T-helper 2 cell (primary cell): ENCODE data around the gene EEFSEC.
A peak's percentile ranks its signal among the peaks of the same experiment; 100 is the strongest.

Experiments used
- DNase-seq, 5 experiments: peaks; one replicate each; pipeline versions ENCODE4 v3.0.0 to v3.0.0-alpha.2; 2012 to 2022

The EEFSEC gene

DNA sequence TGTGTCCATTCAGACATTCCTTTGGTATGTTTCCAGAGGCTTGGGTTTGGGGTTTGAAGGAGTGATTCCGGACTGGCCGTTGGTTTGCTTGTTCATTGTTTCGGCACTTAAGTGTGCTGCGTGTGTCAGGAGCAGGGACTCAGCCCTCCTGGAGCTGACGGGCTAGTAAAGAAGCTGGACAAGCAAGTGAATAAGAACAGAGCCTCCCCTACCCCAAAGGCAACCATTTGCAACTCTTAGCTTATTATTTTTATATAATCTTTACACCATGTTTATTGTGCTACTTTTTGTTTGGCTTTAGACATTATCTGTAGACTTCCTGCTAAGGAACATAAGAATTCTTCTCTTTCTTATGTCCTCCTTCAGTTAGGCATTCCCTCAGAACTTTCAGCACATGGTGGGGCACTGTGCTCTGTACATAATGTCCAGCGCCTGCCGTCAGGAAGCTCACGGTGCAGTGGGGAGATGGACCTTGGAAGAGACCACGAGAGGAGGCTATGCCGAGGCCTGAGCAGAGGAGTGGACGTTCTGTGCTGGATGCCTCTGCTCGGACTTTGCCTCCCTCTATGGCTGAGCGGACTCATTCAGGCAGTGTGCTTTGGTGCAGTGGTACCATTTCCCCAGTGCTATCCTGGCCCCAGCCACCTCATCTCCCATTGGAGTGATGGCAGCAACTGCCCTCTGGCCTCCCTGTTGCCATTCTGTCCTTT lies 65.4 kb downstream of the EEFSEC start:
- no peak for DNase-seq

DNA sequence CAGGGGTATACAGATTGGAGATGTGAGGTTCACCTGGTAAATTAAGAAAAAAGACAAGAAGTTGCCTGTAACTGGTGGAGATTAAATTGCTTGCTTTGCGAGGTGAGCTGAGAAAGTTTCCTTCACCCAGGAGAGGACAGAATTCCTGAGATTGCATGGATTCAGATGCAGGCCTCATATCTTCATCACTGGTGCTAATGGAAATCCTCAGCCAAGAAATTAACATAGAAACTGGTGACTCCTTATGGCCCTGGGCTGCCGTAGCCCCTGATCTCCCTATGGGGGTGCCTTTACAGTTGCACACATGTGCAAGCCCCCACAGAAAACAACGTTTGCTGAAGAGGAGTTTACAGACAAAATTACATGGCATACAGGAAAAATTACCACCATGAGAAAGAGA lies 68.0 kb downstream of the EEFSEC start:
- DNase-seq: no peak

DNA sequence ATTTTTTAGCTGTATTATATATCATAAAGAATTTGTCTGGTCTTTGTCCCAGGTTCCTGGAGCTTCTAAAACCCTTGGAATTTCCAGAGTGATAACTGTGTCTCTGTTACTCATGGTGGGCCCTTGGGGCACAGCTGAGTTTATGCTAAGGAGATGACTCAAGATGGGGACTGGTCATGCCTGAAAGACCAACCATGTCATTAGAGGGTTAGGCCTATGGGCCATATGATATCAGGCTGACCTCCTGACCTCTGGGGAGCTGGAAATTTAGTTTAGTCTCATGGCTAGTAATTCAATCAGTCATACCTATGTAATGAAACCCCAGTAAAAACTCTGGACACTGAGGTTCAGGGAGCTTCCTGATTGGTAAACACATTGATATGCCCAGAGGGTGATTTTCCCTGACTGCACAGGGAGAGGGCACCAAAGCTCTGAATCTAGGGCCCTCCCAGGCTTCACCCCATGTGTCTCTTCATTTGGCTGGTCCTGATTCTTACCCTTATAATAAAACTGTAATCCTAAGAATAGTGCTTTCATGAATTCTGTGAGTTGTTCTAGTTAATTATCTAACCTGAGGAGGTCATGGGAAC lies 69.6 kb downstream of the EEFSEC start:
- no peak for DNase-seq

DNA sequence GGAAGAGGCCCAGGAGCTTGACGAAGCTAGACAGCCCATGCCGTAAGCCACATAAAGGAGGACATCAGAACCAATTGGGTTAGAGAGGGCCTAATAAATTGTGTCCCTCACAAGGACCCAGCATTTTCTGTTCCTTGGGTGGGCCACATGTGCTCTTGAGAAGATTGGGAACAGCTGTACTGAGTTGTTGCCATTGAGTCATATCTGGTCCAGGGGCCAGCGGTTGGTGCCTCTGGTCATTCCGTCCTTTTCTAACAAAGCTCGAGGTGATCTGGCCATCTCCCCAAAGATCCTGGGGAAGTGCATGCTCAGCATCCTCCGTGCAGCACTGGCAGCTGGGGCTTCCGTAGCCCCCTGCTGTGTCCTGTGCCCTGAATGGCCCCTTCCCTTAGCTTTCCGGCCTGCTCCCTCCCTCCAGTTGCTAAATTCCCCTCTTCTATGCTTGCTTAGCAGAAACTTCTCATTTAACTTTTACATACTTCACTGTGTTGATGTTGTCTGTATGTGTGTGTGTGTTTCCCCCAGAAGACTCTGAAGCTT lies 73.0 kb downstream of the EEFSEC start:
- no peak for DNase-seq

DNA sequence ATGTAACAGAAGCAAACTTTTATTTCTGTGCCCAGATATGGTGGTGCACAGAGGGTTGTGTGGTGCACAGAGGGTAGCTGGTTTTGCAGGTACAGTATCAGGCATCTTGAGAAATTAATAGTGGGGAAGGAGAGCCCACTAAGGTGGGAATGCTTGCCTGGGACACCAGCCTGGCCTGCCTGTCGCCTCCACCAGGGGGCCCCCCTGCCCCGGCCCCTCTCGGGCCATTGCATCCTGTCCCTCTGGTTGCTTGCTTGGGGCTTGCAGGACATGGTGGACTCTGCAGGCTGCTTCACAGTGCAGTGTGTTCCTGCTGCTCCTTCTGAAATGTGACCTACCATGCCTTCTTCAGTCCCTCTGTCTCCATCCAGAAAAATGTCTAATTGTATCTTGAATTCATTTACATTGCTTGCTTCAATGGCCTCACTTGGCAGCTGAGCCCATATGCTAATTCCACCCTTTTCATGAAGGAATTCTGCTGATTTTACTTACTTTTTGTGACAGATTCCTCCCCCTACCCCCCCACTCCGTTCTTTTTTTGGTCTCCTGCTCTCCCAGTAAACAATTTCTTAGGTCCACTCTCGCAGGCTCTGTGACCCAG lies 73.6 kb downstream of the EEFSEC start:
- DNase-seq: peak in 2 of 5 experiments; percentile 11 to 19

DNA sequence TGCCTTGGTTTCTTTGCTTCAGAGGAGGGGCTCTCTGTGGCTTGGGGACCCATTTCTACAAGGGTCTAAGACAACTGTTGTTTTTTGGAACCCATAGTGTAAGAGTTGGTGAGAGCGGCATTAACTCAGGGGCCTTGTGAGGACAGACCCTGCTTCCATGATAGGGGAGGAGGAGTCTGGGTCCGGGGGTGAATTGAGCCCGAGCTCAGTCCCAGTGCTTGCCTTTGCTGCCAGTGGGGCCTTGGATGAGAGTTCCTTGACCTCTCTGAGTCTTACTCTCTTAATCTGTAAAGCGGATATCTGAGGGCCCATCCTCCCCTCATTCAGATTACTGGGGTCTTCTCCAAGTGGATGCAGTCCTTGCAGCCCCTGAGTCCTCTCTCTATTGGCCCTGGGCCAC lies 74.2 kb downstream of the EEFSEC start:
- no peak for DNase-seq

DNA sequence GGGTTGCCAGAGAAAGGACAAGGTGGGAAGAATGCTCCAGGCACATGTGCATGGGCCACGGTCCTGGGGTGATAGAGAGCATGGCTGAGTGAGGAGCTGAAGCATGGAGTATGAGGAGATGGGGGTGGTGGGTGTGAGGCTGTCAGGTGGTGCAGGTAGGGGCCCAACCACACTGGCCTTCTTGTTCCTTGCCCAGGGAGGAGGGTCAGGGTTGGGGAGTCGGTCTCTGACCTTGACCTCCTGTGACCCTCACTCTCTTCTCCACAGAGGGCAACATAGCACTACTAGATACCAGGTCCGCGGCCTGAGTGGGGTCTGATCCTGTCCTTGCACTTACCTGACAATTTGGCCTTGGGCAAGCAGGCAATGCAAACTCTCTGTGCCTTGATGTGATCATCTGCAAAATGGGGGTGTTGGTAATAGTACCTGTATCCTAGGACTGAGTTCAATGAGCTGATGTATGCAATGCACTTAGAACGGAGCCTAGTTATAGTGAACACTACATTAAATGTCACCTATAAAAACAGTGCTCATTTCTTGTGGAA lies 75.2 kb downstream of the EEFSEC start:
- DNase-seq: no peak

DNA sequence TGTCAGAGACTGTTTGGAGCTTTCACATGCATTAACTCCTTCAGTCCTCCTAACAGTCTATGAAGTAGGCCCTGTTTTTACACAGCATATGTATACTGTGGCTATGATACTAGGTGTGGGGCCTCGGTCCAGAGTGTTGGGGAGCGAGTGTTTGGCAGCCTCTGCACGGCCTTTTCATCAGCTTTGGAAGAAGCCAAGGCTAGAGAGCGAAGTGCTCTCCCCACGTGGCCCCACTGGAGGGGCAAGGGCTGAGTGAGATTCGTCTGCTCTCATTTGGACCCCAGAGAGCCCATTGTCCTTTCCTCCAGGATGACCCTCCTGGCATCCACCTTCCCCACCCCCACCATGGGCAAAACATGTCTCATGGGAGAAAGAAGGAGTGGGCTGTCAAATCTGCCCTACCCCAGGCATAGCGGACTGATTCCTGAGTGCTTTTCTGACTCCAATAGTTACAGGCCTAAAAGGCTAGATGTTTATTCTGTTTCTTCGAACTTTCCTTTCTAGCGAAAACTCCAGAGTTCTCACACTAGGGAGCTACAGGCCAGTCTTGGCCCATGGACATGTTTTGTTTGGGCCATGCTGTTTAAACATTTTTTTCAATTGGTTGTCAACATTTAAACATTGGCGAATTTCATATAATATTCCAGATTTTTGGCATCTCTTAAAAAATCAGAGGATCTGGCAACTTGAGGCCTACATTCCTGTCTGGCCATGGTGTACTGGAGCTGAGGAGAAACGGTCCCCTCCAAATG lies 76.0 kb downstream of the EEFSEC start:
- DNase-seq: no peak

DNA sequence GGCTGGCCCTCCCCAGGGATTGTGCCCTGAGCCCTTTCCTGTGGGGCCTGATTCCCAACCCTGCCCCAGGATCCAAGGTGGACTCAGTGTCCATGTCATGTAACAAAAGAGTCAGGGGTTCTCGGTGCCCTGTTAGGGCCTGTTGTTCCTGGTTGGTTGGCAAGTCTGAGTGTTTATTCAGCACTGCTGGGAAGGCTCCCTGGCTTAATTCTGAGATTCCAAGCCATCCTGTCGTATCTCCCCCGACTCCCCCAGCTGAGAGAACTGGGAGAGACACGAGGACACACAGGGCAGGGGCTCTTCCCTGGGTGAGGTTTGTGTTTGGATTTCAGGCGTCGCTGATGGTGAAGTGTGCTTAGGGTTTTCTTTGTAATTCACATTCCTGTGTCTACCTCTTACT lies 78.3 kb downstream of the EEFSEC start:
- no peak for DNase-seq

DNA sequence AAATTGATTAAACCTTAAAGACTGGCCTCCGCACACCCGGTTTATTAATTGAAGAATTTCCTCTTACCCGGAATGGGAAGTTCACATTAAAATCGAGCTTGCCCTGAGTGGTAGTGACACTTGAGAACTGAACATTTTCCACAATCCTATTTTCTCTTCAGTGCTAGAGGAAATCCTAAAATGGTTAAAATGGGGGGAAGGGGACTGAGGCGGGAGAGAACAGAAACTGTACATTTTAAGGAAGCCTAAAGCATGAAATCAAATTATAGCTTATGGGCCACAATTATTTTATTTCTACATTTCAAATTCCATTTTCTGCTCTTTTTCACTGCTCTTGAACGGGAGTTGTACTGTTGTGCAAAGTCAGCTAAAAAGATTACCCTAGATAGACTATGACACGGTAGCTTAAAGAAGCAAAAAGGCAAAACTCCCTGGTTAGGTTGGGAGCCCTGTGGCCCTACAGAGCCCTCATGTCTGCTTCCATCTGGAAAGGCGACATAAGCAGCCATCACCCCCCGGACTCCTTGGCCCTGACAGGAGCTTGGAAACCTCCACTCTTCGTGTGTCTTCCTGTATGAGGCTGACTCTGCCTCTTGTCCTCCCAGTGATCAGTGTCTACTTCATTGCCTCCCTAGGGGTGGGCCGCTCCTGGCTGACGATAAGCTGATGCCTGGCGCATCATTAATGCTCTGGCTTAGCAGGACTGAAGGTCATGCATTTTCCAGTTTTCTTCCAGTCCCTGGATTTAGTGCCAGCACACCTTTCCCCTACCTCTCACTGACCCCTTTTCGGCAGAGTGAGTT lies 79.3 kb downstream of the EEFSEC start:
- no peak for DNase-seq

DNA sequence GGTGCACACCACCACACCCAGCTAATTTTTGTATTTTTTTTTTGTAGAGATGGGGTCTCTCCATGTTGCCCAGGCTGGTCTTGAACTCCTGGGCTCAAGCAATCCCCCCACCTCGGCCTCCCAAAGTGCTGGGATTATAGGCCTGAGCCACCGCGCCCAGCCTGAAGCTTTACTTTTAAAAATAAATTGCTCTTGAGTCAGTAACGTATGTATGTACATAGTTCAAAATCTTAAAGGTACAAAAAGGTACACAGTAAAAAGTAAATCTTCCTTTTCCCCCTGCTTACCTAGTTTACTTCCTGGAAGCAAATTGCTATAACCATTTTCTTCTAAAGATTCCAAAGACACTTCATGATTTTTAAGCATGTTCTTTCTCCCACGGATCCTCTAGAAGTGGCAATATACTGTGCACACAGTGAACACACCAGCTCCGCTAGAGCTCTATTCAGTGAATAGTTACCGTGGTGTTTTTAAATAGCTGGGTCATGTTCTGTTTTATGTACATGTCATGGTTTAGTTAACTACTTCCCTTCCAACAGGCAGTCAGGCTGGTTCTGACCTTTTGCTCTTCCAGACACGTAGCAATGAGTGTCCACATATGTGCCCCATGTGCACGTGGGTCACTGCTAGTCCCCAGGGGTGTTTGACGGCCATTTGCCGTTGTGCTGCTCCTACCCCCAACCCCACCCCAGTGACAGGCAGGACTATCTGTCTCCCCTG lies 82.1 kb downstream of the EEFSEC start:
- no peak for DNase-seq

DNA sequence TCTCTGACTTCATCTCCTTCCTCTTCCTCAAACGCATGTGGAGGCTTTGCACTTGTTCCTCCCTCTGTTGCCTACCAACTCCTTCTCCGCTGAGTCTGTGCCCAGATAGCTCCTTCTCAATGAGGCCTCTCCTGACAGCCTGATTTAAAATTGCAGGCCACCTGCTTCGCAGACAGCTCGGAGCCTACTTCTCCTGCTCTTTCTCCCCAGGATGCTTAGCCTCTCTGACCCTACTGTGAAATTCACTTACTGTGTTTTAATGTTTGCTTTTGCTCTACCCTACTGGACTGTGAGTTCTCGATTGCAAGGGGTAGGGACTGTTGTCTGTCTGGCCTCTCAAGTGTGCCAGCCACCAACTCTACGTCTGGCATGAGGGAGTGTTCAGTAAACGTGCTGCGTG lies 83.4 kb downstream of the EEFSEC start:
- no peak for DNase-seq

DNA sequence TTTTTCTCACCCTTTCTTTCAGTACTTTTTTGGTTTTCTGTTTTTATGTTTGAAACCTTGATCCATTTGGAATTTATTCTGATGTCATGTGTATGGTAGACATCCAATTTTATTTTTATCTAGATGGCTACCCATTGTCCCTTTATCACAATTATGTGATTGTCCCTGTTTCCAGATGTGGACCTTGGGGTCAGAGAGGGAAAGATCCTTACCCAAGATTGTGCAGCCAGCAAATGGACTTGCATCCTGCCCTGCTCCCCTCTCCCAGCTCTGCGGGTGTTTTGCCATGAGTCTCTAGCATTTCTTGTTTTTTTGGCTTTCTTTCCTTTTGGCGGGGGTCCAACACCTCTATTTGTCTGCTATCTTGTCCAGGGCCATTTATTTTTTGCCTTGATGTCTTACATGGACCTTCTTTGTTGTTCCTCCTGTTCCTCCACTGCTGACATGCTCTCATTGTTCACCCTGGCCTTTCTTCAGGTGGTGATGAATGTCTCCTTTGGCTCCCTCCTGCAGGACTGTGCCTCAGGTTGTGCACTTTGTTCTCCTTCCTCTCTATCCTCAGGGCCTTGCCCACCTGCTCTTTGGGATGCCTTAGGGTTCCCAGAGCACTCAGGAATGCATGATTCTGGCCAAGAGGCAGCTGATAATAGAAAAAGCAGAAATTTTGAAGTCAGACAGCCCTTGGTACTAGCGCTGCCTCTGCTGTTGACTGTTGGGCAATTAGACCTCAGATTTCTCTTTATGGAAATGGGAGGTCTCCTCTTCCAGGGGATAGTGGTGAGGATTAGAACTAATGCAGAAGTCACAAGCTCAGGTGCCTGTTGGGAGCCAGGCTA lies 84.3 kb downstream of the EEFSEC start:
- DNase-seq: no peak

DNA sequence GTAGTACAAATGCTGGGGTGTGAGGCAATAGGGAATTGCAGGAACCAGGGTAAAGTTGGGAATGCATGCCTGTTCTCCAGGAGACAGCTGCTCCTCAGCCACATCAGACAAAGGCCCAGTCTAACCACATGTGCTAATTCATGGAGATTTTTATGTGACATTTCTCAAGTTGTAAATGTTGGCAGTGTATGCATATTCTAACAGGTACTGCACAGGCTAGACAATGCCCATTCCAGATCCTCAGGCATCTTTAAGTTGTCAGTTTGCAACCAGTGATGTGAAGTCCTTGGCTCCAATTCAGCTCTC lies 84.9 kb downstream of the EEFSEC start:
- no peak for DNase-seq

DNA sequence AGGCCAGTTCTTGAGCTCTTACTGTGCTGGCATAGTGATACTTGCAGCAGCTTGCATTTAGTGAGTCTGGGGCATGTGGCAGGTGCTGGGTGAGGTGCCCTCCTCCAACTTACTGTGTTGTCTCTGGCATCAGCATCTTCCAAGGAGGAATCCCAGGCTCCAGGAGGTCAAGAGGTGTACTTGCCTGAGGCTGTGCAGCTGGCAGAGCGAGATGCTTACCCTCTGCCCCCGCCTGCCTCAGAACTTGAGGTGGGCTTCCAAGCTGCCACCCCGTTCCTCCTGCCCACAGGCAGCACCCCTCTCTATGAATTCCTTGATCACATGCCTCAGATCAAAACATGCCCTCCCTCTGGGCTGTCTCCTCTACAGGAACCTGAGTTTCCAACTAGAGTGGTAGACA lies 86.0 kb downstream of the EEFSEC start:
- DNase-seq: no peak

DNA sequence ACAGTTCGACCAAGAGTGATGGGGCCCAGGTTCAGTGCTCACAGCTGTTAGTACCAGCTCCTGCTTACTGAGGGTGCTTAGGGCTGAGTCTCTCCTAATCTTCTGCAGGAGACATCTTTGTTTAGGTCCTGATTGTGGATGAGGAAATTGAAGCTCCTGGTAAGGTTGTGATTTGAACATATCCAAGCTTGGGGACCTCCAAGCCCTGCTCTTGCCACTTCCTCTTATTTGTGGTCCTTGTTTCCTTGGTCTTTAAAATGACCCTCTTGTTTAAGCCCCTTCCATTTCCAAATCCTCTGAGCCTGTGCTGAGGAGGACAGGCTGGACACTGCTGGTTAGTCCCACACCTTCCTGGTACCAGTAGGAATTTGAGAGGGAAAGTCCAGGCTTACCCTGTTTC lies 87.0 kb downstream of the EEFSEC start:
- no peak for DNase-seq

DNA sequence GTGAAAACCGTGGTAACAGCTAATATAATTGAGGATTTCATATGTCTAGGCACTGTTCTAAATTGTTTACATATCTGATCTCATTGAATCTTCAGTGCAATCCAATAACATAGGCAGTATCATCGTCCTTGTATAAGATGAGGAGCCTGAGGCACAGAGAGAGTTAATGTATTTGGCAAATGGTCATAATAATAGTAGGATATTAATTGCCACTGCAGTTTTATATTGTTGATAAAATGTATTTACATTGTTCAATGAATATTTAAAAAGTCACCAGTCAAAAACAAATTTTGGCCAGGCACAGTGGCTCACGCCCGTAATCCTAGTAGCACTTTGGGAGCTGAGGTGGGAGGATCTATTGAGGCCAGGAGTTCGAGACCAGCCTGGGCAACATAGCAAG lies 88.5 kb downstream of the EEFSEC start:
- DNase-seq: no peak

DNA sequence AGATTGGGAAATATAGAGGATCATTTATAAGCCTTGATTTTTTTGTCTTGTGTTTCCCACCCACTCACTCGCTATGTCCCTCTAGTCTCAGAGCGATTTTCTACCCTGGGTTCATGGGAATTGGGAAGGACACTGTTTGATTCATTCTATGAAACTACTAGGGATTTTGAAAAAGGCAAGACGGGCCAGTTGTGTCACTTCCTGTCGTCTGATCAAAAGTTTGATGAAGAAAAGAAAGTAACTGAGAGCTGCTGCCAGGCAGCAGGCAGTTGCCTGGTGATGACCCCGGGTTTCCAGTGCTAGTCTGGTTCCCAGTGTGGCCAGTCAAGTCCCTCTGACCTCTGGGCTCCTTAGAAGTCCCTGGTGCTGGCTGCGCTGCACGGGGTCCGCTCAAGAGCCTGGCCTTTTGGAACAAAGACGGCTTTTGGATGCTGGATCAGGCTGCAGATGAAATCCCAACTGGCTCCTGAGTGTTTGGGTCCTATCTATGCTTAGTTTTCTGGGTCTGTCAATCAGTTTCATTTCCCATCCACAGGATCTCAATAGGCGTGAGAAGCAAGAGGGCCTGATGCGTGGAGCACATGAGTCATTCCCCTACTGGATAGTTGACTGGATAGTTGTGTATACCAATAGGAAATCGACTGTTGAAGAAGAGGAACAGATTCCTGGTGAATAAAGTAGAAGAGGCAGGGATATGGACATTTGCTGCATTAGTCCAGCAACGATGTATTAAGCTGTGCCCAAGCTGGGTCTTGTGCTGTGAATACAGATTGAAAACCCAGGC lies 89.7 kb downstream of the EEFSEC start:
- peak in 1 of 5 experiments; percentile 58 for DNase-seq

DNA sequence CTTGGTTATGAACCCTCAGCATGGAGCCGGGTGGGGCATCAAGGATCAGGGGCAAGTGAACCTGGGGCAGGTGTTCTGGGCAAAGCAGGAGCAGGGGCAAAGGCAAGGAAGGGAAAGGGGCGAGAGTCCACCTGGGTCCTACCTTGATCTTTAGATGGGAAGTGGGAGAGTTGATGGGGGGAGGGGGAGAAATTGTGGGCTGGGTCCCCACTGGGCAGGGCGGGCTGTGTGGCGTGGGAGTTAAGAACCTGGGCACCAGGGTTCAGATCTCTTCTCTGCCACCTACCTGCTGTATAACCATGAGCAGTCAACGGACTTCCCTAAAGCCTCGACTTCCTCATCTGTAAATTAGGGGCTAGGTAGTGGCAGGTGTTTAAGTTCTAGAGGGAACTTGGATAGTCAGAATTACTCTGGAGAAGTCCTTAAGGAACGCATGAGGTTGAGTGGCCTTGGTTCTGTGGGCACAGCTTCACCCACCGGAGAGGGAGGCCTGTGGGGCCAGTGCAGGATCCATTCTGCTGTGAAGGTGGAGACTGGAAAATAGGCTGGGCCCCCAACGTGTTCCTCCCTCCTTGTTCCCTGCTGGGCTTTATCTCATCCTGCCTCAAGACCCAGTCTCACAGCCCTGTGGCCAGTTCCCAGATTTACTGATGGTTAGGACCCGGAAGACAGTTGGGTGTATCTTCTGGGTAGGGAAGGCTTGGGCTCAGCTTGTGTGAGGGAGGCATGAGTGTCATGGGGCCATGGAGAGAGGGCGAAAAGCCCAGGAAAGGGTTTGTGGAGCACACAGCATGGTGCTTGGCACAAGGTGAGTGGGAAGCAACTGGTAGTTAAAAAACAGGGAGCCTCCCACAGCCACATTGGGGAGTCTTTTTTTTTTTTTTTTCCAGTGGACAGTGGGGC lies 90.6 kb downstream of the EEFSEC start:
- DNase-seq: no peak
